ENCODE measurements around the gene TMEM205. TPM values are rescaled to one million over a fixed set of nuclear protein-coding genes. Genes with fewer than 3 reads are reported as not detected.
"Not testable (repeated sequence)": the region's sequence is repeated elsewhere in the genome, so short reads cannot be mapped to it uniquely, and the experiment has no call there.

Gene TMEM205
- total and polyA plus RNA-seq, 3 donors from 2014 or later = 132 to 213 (median 174) TPM

DNA sequence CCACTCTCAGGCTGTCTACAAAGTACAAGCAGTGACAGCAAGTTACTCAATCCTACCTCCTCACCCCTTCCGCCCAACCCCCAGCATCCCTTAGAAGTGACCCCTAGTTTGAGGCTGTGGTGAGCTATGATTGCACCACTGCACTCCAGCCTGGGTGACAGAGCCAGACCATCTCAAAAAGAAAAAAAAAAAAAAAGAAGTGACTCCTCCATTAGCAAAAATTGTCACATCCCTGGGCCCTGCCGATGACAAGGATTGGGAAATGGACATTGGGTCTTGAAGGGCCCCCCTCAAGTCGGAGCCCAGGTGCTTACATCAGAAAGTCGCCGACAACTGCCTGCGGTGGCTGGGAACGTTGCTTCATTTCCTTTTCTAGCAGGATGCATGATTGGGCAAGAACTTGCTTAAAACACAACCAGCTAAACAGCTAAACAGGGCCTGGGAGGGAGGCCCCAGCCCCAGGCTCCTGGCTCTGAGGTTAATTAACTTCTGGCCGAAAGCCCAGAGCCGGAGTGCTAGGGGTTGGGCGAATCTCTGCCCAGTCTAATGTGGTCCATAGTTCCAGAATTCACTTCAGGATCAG is 21.9 kb downstream of the TMEM205 start:
- H3K4me3 ChIP-seq = no peak overlapping the region

DNA sequence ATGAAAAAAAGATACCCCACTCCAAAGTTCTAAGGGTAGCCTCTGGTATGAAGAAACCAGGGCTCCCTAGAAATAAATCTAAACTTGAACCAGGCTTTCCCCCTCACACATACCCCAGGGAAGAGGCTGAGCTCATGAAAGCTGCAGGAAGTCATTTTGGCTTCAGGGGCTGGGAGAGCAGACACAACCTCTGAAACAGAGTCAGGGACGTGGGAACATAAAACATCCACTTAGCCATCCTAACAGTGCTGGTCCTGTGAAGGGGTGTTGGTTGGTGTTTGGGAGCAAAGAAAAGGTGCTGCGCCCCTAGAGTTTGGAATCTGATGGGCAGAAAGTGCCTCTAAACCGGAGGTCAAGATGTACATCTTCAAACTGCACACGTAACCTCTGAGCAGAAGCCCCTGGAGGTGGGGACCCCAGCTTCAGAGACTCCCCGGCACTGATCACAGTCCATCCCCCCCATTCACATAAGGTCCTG is 22.4 kb downstream of the TMEM205 start:
- WGBS, 2 donors = 82% methylated on average over 5 of the region's 5 CpGs
- H3K27me3 ChIP-seq = no peaks in the 10 kb centered on the region
- H3K4me1 ChIP-seq = peaks cover 7% of the 10 kb centered on the region
- no peak for TF ChIP-seq POLR2A (IDR thresholded peaks at IDR 0.05)
- no peak overlapping the region for H3K4me3 ChIP-seq
- H3K36me3 ChIP-seq (ENCODE audit: low read depth, missing control alignments) = no peaks in the 10 kb centered on the region
- DNase-seq = no peak
- H3K9me3 ChIP-seq = no peaks in the 10 kb centered on the region
- intact Hi-C loops (cut with DNase I; ENCODE audit: low total_unique reads) = no loop called here
- H3K27ac ChIP-seq = peak overlapping the region in 1 of 2 donors; percentile 52

More for the DNA sequence above, 21.9 kb downstream of the TMEM205 start:
- intact Hi-C loops (cut with DNase I; ENCODE audit: low total_unique reads) = no loop called here
- 40 to 49% methylated on average over 10 of the region's 10 CpGs for WGBS, 2 donors
- no peaks in the 10 kb centered on the region for H3K36me3 ChIP-seq (ENCODE audit: low read depth, missing control alignments)
- peaks cover 7% of the 10 kb centered on the region for H3K4me1 ChIP-seq
- H3K9me3 ChIP-seq = no peaks in the 10 kb centered on the region
- H3K27me3 ChIP-seq = no peaks in the 10 kb centered on the region
- TF ChIP-seq, protein P1, sequence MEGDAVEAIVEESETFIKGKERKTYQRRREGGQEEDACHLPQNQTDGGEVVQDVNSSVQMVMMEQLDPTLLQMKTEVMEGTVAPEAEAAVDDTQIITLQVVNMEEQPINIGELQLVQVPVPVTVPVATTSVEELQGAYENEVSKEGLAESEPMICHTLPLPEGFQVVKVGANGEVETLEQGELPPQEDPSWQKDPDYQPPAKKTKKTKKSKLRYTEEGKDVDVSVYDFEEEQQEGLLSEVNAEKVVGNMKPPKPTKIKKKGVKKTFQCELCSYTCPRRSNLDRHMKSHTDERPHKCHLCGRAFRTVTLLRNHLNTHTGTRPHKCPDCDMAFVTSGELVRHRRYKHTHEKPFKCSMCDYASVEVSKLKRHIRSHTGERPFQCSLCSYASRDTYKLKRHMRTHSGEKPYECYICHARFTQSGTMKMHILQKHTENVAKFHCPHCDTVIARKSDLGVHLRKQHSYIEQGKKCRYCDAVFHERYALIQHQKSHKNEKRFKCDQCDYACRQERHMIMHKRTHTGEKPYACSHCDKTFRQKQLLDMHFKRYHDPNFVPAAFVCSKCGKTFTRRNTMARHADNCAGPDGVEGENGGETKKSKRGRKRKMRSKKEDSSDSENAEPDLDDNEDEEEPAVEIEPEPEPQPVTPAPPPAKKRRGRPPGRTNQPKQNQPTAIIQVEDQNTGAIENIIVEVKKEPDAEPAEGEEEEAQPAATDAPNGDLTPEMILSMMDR (IDR thresholded peaks at IDR 0.05) = no peak
- TF ChIP-seq POLR2A (IDR thresholded peaks at IDR 0.05) = no peak
- peak; percentile 59 for DNase-seq
- H3K27ac ChIP-seq = peak overlapping the region in 1 of 2 donors; percentile 52

DNA sequence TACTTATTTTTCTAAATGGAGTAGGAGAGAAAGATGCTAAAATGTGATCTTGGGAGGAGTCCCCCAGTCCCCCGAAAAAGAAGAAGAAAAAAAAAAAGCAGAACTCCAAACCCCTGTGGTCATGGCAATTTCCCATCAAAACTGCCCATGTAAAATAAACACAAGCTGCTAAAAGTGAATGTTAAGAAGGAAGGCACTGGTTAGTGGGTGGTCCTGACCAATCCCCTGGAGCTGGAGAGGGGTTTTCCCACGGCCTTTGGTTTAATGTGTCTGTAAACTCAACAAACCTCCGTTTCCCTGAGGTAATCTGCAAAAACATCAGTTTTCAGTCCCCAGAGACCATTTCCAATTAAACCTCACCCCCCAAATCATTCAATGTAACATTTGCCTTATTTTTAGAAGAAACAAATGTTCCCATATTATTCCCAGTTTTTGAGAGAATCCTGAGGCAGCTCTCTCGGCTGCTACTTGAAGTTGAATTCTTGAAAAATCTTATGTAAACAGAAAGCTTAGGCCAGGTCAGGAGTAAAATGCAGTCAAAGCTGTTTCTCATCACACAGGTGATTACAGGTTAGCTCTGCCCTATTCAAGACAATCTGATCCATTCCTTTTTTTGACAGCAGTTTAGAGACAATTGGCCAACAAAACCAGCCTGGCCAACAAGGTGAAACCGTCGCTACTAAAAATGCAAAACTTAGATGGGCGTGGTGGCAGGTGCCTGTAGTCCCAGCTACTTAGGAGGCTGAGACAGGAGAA is 23.6 kb downstream of the TMEM205 start:
- DNase-seq = no peak
- intact Hi-C loops (cut with DNase I; ENCODE audit: low total_unique reads) = no loop called here
- Histone ChIP-seq H3K9me3 (no peaks in the 10 kb centered on the region), H3K4me1 (peaks cover 7% of the 10 kb centered on the region), H3K36me3 (ENCODE audit: low read depth, missing control alignments) (no peaks in the 10 kb centered on the region), H3K27ac (no peak overlapping the region), H3K4me3 (no peak overlapping the region), H3K27me3 (no peaks in the 10 kb centered on the region)
- no peak for TF ChIP-seq POLR2A (IDR thresholded peaks at IDR 0.05)
- TF ChIP-seq, protein P1 (IDR thresholded peaks at IDR 0.05) = no peak
- whole genome bisulfite sequencing, 2 donors = 62 to 63% methylated on average over 7 of the region's 7 CpGs

DNA sequence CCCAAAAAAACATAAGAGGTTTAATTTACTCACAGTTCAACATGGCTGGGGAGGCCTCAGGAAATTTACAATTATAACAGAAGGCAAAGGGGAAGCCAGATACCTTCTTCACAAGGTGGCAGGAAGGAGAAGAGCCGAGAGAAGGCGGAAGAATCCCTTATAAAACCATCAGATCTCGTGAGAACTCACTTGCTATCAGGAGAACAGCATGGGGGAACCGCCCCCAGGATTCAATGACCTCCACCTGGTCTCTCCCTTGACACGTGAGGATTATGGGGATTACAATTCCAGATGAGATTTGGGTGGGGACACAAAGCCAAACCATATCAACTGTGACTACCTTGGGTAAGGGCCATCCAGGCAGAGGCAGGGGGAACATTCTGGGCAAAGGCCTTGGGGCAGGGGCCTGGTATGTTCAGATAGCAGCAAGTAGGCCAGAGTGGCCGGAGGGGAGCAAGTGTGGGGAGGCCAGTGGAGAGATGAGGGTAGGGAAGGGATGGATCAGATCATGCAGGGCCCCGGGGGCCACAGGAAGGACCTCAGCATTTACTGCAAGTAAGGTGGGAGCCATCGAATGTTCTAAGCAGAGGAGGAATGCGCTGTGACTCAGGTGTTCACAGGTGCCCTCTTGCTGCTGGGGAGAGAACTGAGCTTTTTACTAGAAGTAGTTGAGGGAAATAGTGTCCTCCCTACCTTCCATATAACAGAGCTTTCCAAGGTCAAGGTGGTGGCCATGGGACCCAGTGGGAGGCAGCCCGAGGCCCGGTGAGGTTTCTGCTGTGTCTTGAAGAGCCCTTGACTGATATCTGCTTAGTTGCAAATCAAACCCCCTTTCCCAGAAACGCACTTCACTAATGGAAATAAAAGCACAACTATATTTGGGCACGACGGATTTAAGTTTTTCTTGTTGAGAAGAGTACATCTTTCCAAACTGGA is 24.6 kb downstream of the TMEM205 start:
- H3K27ac ChIP-seq = no peak overlapping the region
- TF ChIP-seq POLR2A (IDR thresholded peaks at IDR 0.05) = no peak
- TF ChIP-seq, protein P1 (IDR thresholded peaks at IDR 0.05) = no peak
- H3K4me1 ChIP-seq = peaks cover 7% of the 10 kb centered on the region
- H3K36me3 ChIP-seq (ENCODE audit: low read depth, missing control alignments) = no peaks in the 10 kb centered on the region
- no peaks in the 10 kb centered on the region for H3K9me3 ChIP-seq
- no peaks in the 10 kb centered on the region for H3K27me3 ChIP-seq
- WGBS, 2 donors = 79 to 83% methylated on average over 14 of the region's 14 CpGs
- H3K4me3 ChIP-seq = no peak overlapping the region
- DNase-seq = no peak
- intact Hi-C loops (cut with DNase I; ENCODE audit: low total_unique reads) = no loop called here

DNA sequence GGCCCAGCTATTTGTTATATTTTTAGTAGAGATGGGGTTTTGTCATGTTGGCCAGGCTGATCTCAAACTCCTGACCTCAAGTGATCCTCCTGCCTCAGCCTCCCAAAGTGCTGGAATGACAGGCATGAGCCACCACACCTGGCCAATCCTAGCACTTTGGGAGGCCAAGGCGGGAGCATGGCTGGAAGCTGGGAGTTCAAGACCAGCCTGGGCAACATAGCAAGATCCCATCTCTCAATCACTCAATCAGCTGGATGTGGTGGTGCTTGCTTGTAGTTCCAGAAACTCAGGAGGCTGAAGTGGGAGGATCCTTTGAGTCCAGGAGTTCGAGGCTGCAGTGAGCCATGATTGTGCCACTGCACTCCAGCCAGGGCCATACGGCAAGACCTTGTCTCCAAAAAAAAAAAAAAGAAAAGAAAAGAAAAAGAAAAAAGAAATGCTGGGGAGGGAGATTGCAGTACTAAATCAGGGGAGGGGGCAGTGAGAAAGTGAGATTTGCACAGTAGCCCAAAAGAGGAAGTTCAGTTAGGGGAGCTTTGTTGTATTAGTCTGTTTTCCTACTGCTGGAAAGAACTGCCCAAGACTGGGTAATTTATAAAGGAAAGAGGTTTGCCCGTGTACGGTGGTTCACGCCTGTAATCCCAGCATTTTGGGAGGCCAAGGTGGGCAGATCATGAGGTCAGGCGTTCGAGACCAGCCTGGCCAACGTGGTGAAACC is 25.6 kb downstream of the TMEM205 start:
- H3K27ac ChIP-seq; intact Hi-C loops (cut with DNase I; ENCODE audit: low total_unique reads); DNase-seq; H3K4me1 ChIP-seq; H3K36me3 ChIP-seq (ENCODE audit: low read depth, missing control alignments); H3K4me3 ChIP-seq; H3K27me3 ChIP-seq; H3K9me3 ChIP-seq: not testable (repeated sequence)
- WGBS, 2 donors = 86% methylated on average over 9 of the region's 9 CpGs
